GM12878 (cell line): Measurements from ENCODE around the gene UVRAG. TPM values are rescaled to one million over a fixed set of nuclear protein-coding genes. Genes with fewer than 3 reads are reported as not detected.

Experiments used
- ATAC-seq: fragments of 200-7000 bp; cut with Tn5 transposase; 3 replicates; pipeline ENCODE4 v1.9.1; 2020; ENCODE audit warnings: mild to moderate bottlenecking, moderate library complexity
- BruUV-seq: library from RNA; stranded (reverse); fragments of 400-500 nt; replicated peaks from 2 replicates; lab custom pipeline; 2021; lab: Mats Ljungman, UMichigan
- CTCF ChIA-PET: fragments of 300-600 bp; sonication (Branson Sonifier 250); formaldehyde crosslinking; extraction: SDS; loops from one replicate; lab custom pipeline; 2021; ENCODE audit warnings: inconsistent platforms; lab: Yijun Ruan, JAX
- POLR2A ChIA-PET: fragments of 350-600 bp; formaldehyde crosslinking; extraction: SDS; loops from one replicate; lab custom pipeline; 2021; ENCODE audit warnings: inconsistent platforms; lab: Charles Lee
- RAD21 ChIA-PET: fragments of 300-600 bp; sonication (Branson Sonifier 250); formaldehyde crosslinking; loops from one replicate; lab custom pipeline; 2023; ENCODE audit warnings: antibody characterized with exemption; ENCODE audit not compliant: unreplicated experiment; lab: Charles Lee
- SMC1A ChIA-PET: fragments of 300-600 bp; sonication (Branson Sonifier 250); formaldehyde crosslinking; loops from one replicate; lab custom pipeline; 2023; ENCODE audit not compliant: unreplicated experiment, uncharacterized antibody; lab: Charles Lee
- DNase-seq: peaks from one replicate; pipeline ENCODE4 v3.0.0-alpha.2; 2011; ENCODE audit warnings: low read depth, low spot score
- FAIRE-seq: peaks from 3 replicates; lab custom pipeline; 2011; peaks lifted over from hg19 to GRCh38; lab: Jason Lieb, UNC
- H2AFZ ChIP-seq: 2 replicates; pipeline ENCODE4 v1.6.0; 2011; ENCODE audit warnings: low read depth, low read length, control low read depth; ENCODE audit not compliant: control insufficient read depth
- H3K27ac ChIP-seq: 2 replicates; pipeline ENCODE4 v1.5.1; 2011; ENCODE audit warnings: control low read depth; ENCODE audit not compliant: control insufficient read depth, insufficient read depth
- H3K27me3 ChIP-seq, 2 experiments: replicated peaks in 1 of 2; 2 replicates each; pipeline versions ENCODE4 v1.6.0 to v1.6.1; 2011; ENCODE audit warnings: low read length in 1 of 2; ENCODE audit not compliant: control insufficient read depth in 2 of 2, insufficient read depth in 2 of 2
- H3K36me3 ChIP-seq, 2 experiments: 2 replicates each; pipeline ENCODE4 v1.5.1; 2011; ENCODE audit warnings: low read length in 1 of 2; ENCODE audit not compliant: control insufficient read depth in 2 of 2, insufficient read depth in 2 of 2
- H3K4me1 ChIP-seq: 2 replicates; pipeline ENCODE4 v1.6.1; 2011; ENCODE audit warnings: mild to moderate bottlenecking, low read length, moderate library complexity, mixed read lengths; ENCODE audit not compliant: control insufficient read depth, insufficient read depth
- H3K4me2 ChIP-seq: 2 replicates; pipeline ENCODE4 v1.6.0; 2011; ENCODE audit warnings: control low read depth; ENCODE audit not compliant: control insufficient read depth, insufficient read depth
- H3K4me3 ChIP-seq: fragments of 200-600 bp; sonication (generic); 2 replicates; pipeline ENCODE4 v1.5.1; 2016
- H3K79me2 ChIP-seq: 2 replicates; pipeline ENCODE4 v1.6.0; 2011; ENCODE audit warnings: low read length; ENCODE audit not compliant: control insufficient read depth, insufficient read depth
- H3K9ac ChIP-seq: 2 replicates; pipeline ENCODE4 v1.8.0; 2011; ENCODE audit warnings: low read length, control low read depth, mixed read lengths; ENCODE audit not compliant: control insufficient read depth, insufficient read depth
- H3K9me3 ChIP-seq: replicated peaks from 3 replicates; pipeline ENCODE4 v1.5.1; 2011; ENCODE audit warnings: mild to moderate bottlenecking, low read length; ENCODE audit not compliant: control insufficient read depth, insufficient read depth
- H4K20me1 ChIP-seq: 2 replicates; pipeline ENCODE4 v1.6.0; 2011; ENCODE audit not compliant: control insufficient read depth, insufficient read depth
- BMI1 ChIP-seq: fragments of 450-650 bp; IDR thresholded peaks from 2 replicates; pipeline ENCODE4 v1.6.1; 2016; ENCODE audit warnings: mild to moderate bottlenecking, moderate library complexity, borderline replicate concordance
- BRCA1 ChIP-seq: IDR thresholded peaks from 2 replicates; pipeline ENCODE4 v1.6.1; 2011; ENCODE audit warnings: low read depth, low read length, improper control_type of control experiment
- CBX5 ChIP-seq: sonication (generic); IDR thresholded peaks from 2 replicates; pipeline ENCODE4 v1.6.1; 2016; ENCODE audit warnings: low read depth, moderate library complexity, mild to moderate bottlenecking, inconsistent platforms
- PAX5 ChIP-seq: IDR thresholded peaks from 2 replicates; pipeline ENCODE4 v1.6.1; 2011; ENCODE audit warnings: low read depth, low read length, borderline replicate concordance
- POU2F2 ChIP-seq: IDR thresholded peaks from 3 replicates; pipeline ENCODE4 v1.6.1; 2011; ENCODE audit warnings: low read depth, mild to moderate bottlenecking, low read length, borderline replicate concordance
- SMARCA5 ChIP-seq: fragments of 450-650 bp; IDR thresholded peaks from 2 replicates; pipeline ENCODE4 v1.6.1; 2017; ENCODE audit warnings: mild to moderate bottlenecking
- SRF ChIP-seq, 2 experiments: IDR thresholded peaks; 2 replicates each; pipeline ENCODE4 v1.6.1; 2011; ENCODE audit warnings: low read depth in 2 of 2, low read length in 2 of 2, mild to moderate bottlenecking in 1 of 2, moderate library complexity in 1 of 2
- ZBED1 ChIP-seq: IDR thresholded peaks from 2 replicates; pipeline ENCODE4 v1.6.1; 2016; ENCODE audit warnings: borderline replicate concordance
- ZNF622 ChIP-seq: fragments of 450-650 bp; IDR thresholded peaks from 2 replicates; pipeline ENCODE4 v1.6.1; 2017; ENCODE audit warnings: mild to moderate bottlenecking, inconsistent platforms
- WGBS: methylation state at CpG from one replicate; pipeline ENCODE4 v1.1.6; 2016; ENCODE audit warnings: low lambda C conversion rate; ENCODE audit not compliant: insufficient replicate concordance, insufficient coverage; ENCODE audit errors: missing lambda C conversion rate; 5-methylcytosine and 5-hydroxymethylcytosine counted together
- in situ Hi-C: fragments of 300-500 bp; cut with MboI; formaldehyde crosslinking; loops from 9 replicates; pipeline ENCODE4 v1.14.3; 2018; ENCODE audit warnings: mixed read lengths
- intact Hi-C: fragments of 100-400 bp; cut with micrococcal nuclease; formaldehyde crosslinking; loops from one replicate; pipeline ENCODE4 v1.14.2; 2022; ENCODE audit not compliant: unreplicated experiment
- polyA plus RNA-seq, 11 experiments: library from polyadenylated mRNA; depleted of rRNA in 4 of 11; unstranded in 6 of 11; stranded (reverse) in 5 of 11; fragments of >200 nt; fragmentation: Nextera tagmentation in 4 of 11; fragmentation: Illumina TruSeq in 1 of 11; extraction: Ambion mirVana in 4 of 11; extraction: Trizol in 1 of 11; gene quantifications; 1 replicate in 1 of 11; 2 replicates in 10 of 11; pipeline versions ENCODE4 v1.2.1 to v1.2.3, GENCODE V29; 2011 to 2016; ENCODE audit warnings: inconsistent platforms in 2 of 11, missing spikeins in 2 of 11, low read depth in 1 of 11
- total RNA-seq, 4 experiments: library from RNA; depleted of rRNA in 3 of 4; stranded (reverse); fragments of >200 nt in 3 of 4; fragmentation: Illumina TruSeq in 1 of 4; extraction: Trizol in 1 of 4; gene quantifications; 2 replicates each; pipeline versions ENCODE4 v1.2.1 to v1.2.3, GENCODE V29; 2013 to 2021
- TF ChIP-seq, protein P1 (sequence below): IDR thresholded peaks from 2 replicates; pipeline ENCODE4 v1.6.1; 2012; ENCODE audit warnings: mild to moderate bottlenecking, low read depth, low read length
- TF ChIP-seq, protein P2 (sequence below): IDR thresholded peaks from 2 replicates; pipeline ENCODE4 v1.6.1; 2011; ENCODE audit warnings: borderline replicate concordance, low read depth, mild to moderate bottlenecking, moderate library complexity, low read length; ENCODE audit not compliant: insufficient read depth, poor library complexity, severe bottlenecking
- TF ChIP-seq, protein P3 (sequence below): fragments of 450-650 bp; IDR thresholded peaks from 2 replicates; pipeline ENCODE4 v1.6.1; 2017; ENCODE audit warnings: mild to moderate bottlenecking, low read depth, inconsistent platforms; ENCODE audit not compliant: poor library complexity, severe bottlenecking
- TF ChIP-seq, protein P4 (sequence below): fragments of 450-650 bp; IDR thresholded peaks from 2 replicates; pipeline ENCODE4 v1.6.1; 2018; ENCODE audit warnings: borderline replicate concordance, mild to moderate bottlenecking; ENCODE audit not compliant: partially characterized antibody

The UVRAG gene
- total and polyA plus RNA-seq, 10 of the 15 experiments (the other 5 are each of a cell fraction or from before 2014, with no cell fraction given): 7.0 to 43.4 (median 37.0) TPM

DNA sequence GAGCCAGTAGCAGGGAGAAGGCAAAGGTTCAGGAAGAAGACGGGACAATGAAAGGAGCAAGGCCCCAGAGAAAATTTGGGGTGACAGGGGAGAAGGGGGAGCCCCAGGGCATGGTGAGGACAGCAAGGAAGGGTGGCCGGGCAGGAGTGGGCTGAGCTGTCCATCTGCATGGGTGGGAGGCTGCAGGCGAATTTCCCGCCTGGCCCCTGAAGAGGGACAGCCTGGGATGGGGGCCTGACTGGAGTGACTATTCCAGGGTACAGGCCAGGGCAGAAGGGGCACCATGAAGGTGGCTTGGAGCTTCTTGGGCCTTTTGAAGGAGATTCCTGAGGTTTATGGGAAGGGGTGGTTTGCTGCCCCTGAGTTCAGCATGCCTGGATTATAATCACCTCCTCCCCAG lies 335.1 kb downstream of the UVRAG start:
- H3K9me3 ChIP-seq: no peaks in the 10 kb centered on the region
- in situ Hi-C loops (loop anchor here (5.0 kb wide), 2 partner anchors 253 to 343 kb away; no protein-coding TSS in a partner anchor), intact Hi-C loops (no loop called here)
- no TSS peak for BruUV-seq
- no peak overlapping the region for H3K4me2 ChIP-seq
- no peak overlapping the region for H3K27ac ChIP-seq
- H3K79me2 ChIP-seq: no peaks in the 10 kb centered on the region
- ATAC-seq: no peak
- WGBS: 56% methylated on average over 4 of the region's 4 CpGs
- ChIA-PET POLR2A (no interaction called here), RAD21 (interaction anchor here (0.5 to 1.1 kb wide), 5 partner anchors 155 to 605 kb away, joined by 3 to 5 read pairs (median 3); no protein-coding TSS in a partner anchor), SMC1A (interaction anchor here (0.8 to 2.8 kb wide), 5 partner anchors 198 to 283 kb away, joined by 3 to 15 read pairs (median 3); no protein-coding TSS in a partner anchor), CTCF (interaction anchor here (0.7 to 1.9 kb wide), 8 partner anchors 17 to 484 kb away, joined by 3 to 13 read pairs (median 3); no protein-coding TSS in a partner anchor)
- DNase-seq: no peak
- no peak overlapping the region for H3K4me3 ChIP-seq
- H2AFZ ChIP-seq: no peak overlapping the region
- TF ChIP-seq PAX5 (no peak), BMI1 (no peak), SMARCA5 (no peak), BRCA1 (no peak), POU2F2 (no peak), CBX5 (no peak), ZBED1 (no peak), ZNF622 (no peak), SRF (IDR thresholded peaks at IDR 0.05; ENCODE audit: low read depth in 2 of 2, low read length in 2 of 2) (no peak)
- TF ChIP-seq, protein P1, sequence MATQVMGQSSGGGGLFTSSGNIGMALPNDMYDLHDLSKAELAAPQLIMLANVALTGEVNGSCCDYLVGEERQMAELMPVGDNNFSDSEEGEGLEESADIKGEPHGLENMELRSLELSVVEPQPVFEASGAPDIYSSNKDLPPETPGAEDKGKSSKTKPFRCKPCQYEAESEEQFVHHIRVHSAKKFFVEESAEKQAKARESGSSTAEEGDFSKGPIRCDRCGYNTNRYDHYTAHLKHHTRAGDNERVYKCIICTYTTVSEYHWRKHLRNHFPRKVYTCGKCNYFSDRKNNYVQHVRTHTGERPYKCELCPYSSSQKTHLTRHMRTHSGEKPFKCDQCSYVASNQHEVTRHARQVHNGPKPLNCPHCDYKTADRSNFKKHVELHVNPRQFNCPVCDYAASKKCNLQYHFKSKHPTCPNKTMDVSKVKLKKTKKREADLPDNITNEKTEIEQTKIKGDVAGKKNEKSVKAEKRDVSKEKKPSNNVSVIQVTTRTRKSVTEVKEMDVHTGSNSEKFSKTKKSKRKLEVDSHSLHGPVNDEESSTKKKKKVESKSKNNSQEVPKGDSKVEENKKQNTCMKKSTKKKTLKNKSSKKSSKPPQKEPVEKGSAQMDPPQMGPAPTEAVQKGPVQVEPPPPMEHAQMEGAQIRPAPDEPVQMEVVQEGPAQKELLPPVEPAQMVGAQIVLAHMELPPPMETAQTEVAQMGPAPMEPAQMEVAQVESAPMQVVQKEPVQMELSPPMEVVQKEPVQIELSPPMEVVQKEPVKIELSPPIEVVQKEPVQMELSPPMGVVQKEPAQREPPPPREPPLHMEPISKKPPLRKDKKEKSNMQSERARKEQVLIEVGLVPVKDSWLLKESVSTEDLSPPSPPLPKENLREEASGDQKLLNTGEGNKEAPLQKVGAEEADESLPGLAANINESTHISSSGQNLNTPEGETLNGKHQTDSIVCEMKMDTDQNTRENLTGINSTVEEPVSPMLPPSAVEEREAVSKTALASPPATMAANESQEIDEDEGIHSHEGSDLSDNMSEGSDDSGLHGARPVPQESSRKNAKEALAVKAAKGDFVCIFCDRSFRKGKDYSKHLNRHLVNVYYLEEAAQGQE: no peak
- TF ChIP-seq, protein P2, sequence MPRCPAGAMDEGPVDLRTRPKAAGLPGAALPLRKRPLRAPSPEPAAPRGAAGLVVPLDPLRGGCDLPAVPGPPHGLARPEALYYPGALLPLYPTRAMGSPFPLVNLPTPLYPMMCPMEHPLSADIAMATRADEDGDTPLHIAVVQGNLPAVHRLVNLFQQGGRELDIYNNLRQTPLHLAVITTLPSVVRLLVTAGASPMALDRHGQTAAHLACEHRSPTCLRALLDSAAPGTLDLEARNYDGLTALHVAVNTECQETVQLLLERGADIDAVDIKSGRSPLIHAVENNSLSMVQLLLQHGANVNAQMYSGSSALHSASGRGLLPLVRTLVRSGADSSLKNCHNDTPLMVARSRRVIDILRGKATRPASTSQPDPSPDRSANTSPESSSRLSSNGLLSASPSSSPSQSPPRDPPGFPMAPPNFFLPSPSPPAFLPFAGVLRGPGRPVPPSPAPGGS: no peak
- TF ChIP-seq, protein P3, sequence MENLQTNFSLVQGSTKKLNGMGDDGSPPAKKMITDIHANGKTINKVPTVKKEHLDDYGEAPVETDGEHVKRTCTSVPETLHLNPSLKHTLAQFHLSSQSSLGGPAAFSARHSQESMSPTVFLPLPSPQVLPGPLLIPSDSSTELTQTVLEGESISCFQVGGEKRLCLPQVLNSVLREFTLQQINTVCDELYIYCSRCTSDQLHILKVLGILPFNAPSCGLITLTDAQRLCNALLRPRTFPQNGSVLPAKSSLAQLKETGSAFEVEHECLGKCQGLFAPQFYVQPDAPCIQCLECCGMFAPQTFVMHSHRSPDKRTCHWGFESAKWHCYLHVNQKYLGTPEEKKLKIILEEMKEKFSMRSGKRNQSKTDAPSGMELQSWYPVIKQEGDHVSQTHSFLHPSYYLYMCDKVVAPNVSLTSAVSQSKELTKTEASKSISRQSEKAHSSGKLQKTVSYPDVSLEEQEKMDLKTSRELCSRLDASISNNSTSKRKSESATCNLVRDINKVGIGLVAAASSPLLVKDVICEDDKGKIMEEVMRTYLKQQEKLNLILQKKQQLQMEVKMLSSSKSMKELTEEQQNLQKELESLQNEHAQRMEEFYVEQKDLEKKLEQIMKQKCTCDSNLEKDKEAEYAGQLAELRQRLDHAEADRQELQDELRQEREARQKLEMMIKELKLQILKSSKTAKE: no peak
- TF ChIP-seq, protein P4, sequence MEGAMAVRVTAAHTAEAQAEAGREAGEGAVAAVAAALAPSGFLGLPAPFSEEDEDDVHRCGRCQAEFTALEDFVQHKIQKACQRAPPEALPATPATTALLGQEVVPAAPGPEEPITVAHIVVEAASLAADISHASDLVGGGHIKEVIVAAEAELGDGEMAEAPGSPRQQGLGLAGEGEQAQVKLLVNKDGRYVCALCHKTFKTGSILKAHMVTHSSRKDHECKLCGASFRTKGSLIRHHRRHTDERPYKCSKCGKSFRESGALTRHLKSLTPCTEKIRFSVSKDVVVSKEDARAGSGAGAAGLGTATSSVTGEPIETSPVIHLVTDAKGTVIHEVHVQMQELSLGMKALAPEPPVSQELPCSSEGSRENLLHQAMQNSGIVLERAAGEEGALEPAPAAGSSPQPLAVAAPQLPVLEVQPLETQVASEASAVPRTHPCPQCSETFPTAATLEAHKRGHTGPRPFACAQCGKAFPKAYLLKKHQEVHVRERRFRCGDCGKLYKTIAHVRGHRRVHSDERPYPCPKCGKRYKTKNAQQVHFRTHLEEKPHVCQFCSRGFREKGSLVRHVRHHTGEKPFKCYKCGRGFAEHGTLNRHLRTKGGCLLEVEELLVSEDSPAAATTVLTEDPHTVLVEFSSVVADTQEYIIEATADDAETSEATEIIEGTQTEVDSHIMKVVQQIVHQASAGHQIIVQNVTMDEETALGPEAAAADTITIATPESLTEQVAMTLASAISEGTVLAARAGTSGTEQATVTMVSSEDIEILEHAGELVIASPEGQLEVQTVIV: no peak
- no peaks in the 10 kb centered on the region for H3K36me3 ChIP-seq
- peaks cover 22% of the 10 kb centered on the region for H3K4me1 ChIP-seq
- no peaks in the 10 kb centered on the region for H3K27me3 ChIP-seq
- H3K9ac ChIP-seq: no peak overlapping the region
- no peaks in the 10 kb centered on the region for H4K20me1 ChIP-seq
- no peak for FAIRE-seq
